Pancreas (tissue), 10 donors: ENCODE data around the gene KIAA0825. TPM values are rescaled to one million over a fixed set of nuclear protein-coding genes. Genes with fewer than 3 reads are reported as not detected.

Experiments used
- ATAC-seq, 4 donors: fragments of 200-7000 bp; cut with Tn5 transposase; one replicate each; pipeline versions ENCODE4 v1.8.0 to v1.9.1; 2020; ENCODE audit warnings: mild to moderate bottlenecking in 4 of 4, moderate library complexity in 4 of 4
- DNase-seq, 6 donors: peaks; one replicate each; pipeline ENCODE4 v3.0.0-alpha.2; 2020
- FAIRE-seq: peaks from 2 replicates; lab custom pipeline; 2012; peaks lifted over from hg19 to GRCh38; lab: Jason Lieb, UNC
- H3K27ac ChIP-seq, 4 donors: fragments of 200-600 bp; sonication (generic); 1 replicate in 3 of 4; 2 replicates in 1 of 4; pipeline versions ENCODE4 v1.5.0 to v1.8.0; 2020
- H3K27me3 ChIP-seq, 4 donors: fragments of 200-600 bp; one replicate each; pipeline ENCODE4 v1.8.0; 2021
- H3K36me3 ChIP-seq, 3 donors: fragments of 200-600 bp; sonication (generic) in 1 of 3; one replicate each; pipeline versions ENCODE4 v1.5.0 to v1.8.0; 2020 to 2021
- H3K4me1 ChIP-seq, 3 donors: fragments of 200-600 bp; one replicate each; pipeline ENCODE4 v1.8.0; 2021
- H3K4me3 ChIP-seq, 4 donors: fragments of 200-600 bp; sonication (generic) in 2 of 4; one replicate each; pipeline versions ENCODE4 v1.5.0 to v1.8.0; 2020 to 2021
- H3K9me3 ChIP-seq, 4 donors: fragments of 200-600 bp; one replicate each; pipeline ENCODE4 v1.8.0; 2021
- WGBS, 2 donors: extraction: QIAGEN DNeasy Blood & Tissue Kit; methylation state at CpG; one replicate each; pipeline ENCODE4 v1.1.7; 2013; 5-methylcytosine and 5-hydroxymethylcytosine counted together
- intact Hi-C, 3 donors: fragments of 100-400 bp; cut with DNase I; formaldehyde crosslinking; loops; one replicate each; pipeline versions ENCODE4 v1.11.1 to v1.14.2; 2022
- polyA plus RNA-seq, 2 donors: library from polyadenylated mRNA; stranded (reverse); fragments of 200-250 nt; gene quantifications; one replicate each; pipeline ENCODE4 v1.2.3, GENCODE V29; 2013
- total RNA-seq, 6 donors: library from RNA; stranded (reverse); fragmentation: NEBNext Ultra II Directional in 4 of 6; extraction: Animal tissue kit (Norgen Biotek cat#: 25700) in 4 of 6; gene quantifications; one replicate each; pipeline versions ENCODE4 v1.2.1 to v1.2.4, GENCODE V29; 2021 to 2023
- TF ChIP-seq, protein P1 (sequence below), 4 donors: fragments of 200-600 bp; sonication (generic) in 3 of 4; IDR thresholded peaks; one replicate each; pipeline versions ENCODE4 v1.5.0 to v1.8.0; 2021; ENCODE audit warnings: antibody characterized with exemption in 4 of 4
- donor health status: healthy with polysubstance abuse.
- donor health status: DM: no; HTN: no; CAD: no; lungs with moderate emphysema.
- donor health status: DM: no; HTN: no; CAD: no.
- donor health status: control.
- donor health status: control.
- donor health status: Bipolar disorder and iron deficiency.
- donor health status: DM: yes; HTN: yes; CAD: no.
- donor health status: DM: no; HTN: no; CAD: no.
- donor health status: DM: no; HTN: no; CAD: no.
- donor health status: DM: yes; HTN: yes; CAD: no.

Gene KIAA0825
- total and polyA plus RNA-seq, 8 donors: 0.33 to 3.1 (median 2.0) TPM

DNA sequence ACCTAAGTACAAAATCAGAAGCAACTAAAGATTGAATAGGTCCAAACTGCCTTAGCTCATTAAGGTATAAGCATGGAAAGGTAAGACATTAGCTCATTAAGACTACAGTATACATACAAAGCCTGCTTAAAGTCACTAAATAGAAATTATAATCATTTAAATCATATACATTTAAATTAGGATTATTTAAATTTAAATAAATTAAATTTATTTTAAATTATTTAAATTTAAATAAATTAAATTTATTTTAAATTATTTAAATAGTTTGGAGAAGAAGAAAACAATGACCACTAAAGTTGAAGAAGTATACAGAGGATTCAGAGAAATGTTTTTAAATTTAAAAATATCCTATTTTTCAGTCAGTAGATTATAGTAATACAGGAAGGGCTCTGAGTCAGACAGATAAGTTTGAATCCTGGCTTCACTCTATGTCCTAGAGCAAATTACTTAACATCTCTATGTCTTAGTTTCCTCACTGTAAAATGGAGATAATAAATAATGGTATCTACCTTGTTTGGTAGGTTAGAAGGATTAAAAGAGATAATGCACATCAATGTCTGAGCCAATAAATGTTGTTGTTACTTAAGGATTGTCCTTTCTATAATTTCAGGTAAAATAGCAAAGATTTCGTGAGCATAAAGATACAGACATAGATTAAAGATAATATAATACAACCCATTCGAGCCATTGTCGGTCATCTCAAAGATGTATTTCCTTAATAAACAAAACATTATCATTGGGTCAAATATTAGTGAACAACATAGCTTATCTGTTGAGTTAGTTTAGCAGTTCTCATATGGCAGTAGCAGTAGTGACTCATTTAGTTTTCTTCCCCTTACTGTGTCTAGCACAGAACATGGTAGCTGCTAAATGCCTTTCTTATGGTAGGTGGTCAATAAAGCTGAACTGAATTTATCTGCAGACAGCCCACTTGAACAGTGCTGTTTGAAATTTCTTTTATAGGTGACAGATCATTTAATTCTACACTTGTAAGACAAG is 100.6 kb downstream of the KIAA0825 start:
- no peak for DNase-seq
- Histone ChIP-seq H3K4me3 (no peak overlapping the region), H3K27ac (no peak overlapping the region), H3K36me3 (no peaks in the 10 kb centered on the region), H3K4me1 (no peaks in the 10 kb centered on the region), H3K9me3 (no peaks in the 10 kb centered on the region), H3K27me3 (no peaks in the 10 kb centered on the region)
- intact Hi-C loops: no loop called here
- TF ChIP-seq, protein P1, sequence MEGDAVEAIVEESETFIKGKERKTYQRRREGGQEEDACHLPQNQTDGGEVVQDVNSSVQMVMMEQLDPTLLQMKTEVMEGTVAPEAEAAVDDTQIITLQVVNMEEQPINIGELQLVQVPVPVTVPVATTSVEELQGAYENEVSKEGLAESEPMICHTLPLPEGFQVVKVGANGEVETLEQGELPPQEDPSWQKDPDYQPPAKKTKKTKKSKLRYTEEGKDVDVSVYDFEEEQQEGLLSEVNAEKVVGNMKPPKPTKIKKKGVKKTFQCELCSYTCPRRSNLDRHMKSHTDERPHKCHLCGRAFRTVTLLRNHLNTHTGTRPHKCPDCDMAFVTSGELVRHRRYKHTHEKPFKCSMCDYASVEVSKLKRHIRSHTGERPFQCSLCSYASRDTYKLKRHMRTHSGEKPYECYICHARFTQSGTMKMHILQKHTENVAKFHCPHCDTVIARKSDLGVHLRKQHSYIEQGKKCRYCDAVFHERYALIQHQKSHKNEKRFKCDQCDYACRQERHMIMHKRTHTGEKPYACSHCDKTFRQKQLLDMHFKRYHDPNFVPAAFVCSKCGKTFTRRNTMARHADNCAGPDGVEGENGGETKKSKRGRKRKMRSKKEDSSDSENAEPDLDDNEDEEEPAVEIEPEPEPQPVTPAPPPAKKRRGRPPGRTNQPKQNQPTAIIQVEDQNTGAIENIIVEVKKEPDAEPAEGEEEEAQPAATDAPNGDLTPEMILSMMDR (IDR thresholded peaks at IDR 0.05): no peak
- WGBS, 2 donors: 70 to 84% methylated on average over 3 of the region's 3 CpGs
- FAIRE-seq: peak; percentile 88
- no peak for ATAC-seq

DNA sequence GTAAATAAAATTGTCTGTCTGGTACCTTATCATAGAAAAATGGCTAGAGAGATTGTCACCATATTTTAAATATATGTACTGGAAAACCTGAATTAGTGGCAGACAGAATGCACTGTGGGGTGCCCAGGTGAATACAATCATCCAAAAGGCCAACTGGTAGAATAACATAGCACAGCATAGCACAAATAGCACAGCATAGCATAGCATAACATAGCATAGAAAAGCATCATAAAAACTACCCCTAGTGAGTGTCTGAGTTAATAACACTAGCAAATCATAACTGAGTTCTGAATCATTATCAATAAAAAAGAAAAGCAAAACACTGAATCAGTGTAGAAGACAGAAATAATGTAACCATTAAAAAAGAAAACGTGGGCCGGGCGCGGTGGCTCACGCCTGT is 102.3 kb downstream of the KIAA0825 start:
- H3K9me3 ChIP-seq: no peaks in the 10 kb centered on the region
- DNase-seq (no peak), ATAC-seq (no peak), FAIRE-seq (no peak)
- H3K4me1 ChIP-seq: no peaks in the 10 kb centered on the region
- WGBS, 2 donors: 95 to 98% methylated on average over 4 to 5 of the region's 5 CpGs
- no peak overlapping the region for H3K4me3 ChIP-seq
- intact Hi-C loops: no loop called here
- H3K27ac ChIP-seq: no peak overlapping the region
- H3K27me3 ChIP-seq: no peaks in the 10 kb centered on the region
- TF ChIP-seq, protein P1 (IDR thresholded peaks at IDR 0.05): no peak
- H3K36me3 ChIP-seq: no peaks in the 10 kb centered on the region

DNA sequence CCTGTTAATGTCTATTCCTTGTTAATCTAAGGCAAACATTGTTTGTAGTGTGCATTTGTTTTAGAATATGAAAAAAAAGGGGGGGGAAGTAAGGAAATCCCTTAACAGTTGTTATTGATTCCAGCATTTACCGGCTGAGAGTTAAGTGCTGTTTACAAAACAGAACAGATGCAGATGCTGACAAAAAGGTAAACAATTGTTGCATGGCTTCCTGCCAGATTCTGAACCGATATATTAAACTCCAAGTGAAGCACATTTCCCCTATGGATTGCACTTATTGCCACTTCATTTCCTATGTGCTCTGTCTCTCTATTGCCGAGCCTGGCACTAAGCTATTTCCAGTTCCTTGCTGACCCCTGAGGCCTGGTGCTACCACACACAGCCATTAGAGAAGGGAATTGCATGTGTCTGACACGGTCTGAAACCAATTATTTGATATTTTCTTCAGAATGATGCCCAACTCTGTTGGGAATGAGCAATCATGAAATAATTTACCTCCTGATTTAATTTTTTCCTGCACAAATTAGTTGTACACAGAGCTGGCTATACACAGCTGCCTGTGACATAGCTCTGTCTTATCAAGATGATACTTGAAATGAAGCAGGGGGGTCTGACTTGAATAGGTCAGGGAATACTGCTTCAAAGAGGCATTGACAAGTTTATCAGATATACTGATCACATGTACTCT is 109.8 kb downstream of the KIAA0825 start:
- intact Hi-C loops: no loop called here
- ATAC-seq (no peak), FAIRE-seq (no peak), DNase-seq (no peak)
- WGBS, 2 donors: 57 to 62% methylated on average over 4 of the region's 4 CpGs
- H3K4me1 ChIP-seq: no peaks in the 10 kb centered on the region
- H3K27me3 ChIP-seq: no peaks in the 10 kb centered on the region
- H3K36me3 ChIP-seq: no peaks in the 10 kb centered on the region
- H3K4me3 ChIP-seq: no peak overlapping the region
- H3K9me3 ChIP-seq: no peaks in the 10 kb centered on the region
- H3K27ac ChIP-seq: no peak overlapping the region
- TF ChIP-seq, protein P1 (IDR thresholded peaks at IDR 0.05): no peak

DNA sequence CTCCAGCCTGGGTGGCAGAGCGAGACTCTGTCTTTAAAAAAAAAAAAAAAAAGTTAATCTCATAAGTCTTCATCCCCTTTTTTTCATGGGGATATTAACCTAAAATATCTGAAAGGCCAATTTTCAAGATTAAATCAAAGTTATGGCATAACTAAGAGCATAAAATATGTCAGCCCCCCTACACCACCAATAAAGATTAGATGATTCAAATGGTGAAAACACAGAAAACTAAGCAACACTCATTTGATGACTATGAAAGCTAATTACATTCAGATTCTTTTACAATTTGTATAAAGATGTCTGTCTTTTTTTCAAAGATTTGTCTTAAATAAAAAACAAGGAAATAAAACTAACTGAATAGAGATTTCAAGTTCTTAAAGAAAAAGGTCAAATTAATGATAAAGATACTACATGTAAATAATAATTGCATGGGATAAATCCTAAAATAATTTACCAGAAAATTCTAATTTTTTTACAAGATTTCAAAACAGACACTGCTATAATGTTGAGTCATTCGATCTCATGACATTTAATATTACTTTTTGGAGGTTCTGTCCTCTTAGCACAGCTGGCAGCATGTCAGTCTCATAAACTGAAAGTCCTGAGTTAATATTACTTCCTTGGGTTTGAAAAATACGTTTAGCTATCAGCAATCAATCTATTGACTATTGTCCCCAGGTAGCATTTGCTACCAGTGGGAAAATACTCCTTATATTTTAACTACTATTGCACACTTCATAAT is 112.9 kb downstream of the KIAA0825 start:
- intact Hi-C loops: no loop called here

More for the DNA sequence above, 112.9 kb downstream of the KIAA0825 start:
- H3K27ac ChIP-seq: no peak overlapping the region
- ATAC-seq (no peak), DNase-seq (no peak), FAIRE-seq (peak; percentile 32)
- H3K36me3 ChIP-seq: no peaks in the 10 kb centered on the region
- no peak overlapping the region for H3K4me3 ChIP-seq
- no peaks in the 10 kb centered on the region for H3K9me3 ChIP-seq
- no peaks in the 10 kb centered on the region for H3K27me3 ChIP-seq
- 71 to 73% methylated on average over 3 of the region's 3 CpGs for WGBS, 2 donors
- TF ChIP-seq, protein P1 (IDR thresholded peaks at IDR 0.05): no peak
- H3K4me1 ChIP-seq: no peaks in the 10 kb centered on the region
